ENCODE data around the gene GTF2H1.

- TF ChIP-seq CTCF (IDR thresholded peaks at IDR 0.05) = no peak
- no peak for TF ChIP-seq ZFX (IDR thresholded peaks at IDR 0.05; ENCODE audit: borderline replicate concordance)
Observed at GRCh38 chr11:18314784-18315523, 7.4 kb upstream of the GTF2H1 start.

Data from 22Rv1 (cell line).